Thyroid gland (tissue), 4 donors: ENCODE results near the gene RPL22L1. TPM values are rescaled to one million over a fixed set of nuclear protein-coding genes. Genes with fewer than 3 reads are reported as not detected.

Experiments
- DNase-seq, 2 donors: peaks; one replicate each; pipeline ENCODE4 v3.0.0-alpha.2; 2019
- H3K27ac ChIP-seq, 3 donors: fragments of 200-600 bp; sonication (generic); 1 replicate in 2 of 3; 2 replicates in 1 of 3; pipeline ENCODE4 v1.5.1; 2016 to 2019; ENCODE audit warnings: mild to moderate bottlenecking in 1 of 3, moderate library complexity in 1 of 3
- H3K27me3 ChIP-seq: fragments of 200-600 bp; sonication (generic); one replicate; pipeline ENCODE4 v1.5.1; 2019
- H3K36me3 ChIP-seq, 2 donors: fragments of 200-600 bp; sonication (generic); one replicate each; pipeline ENCODE4 v1.5.1; 2016 to 2019
- H3K4me1 ChIP-seq, 2 donors: fragments of 200-600 bp; sonication (generic); one replicate each; pipeline ENCODE4 v1.5.1; 2017 to 2019
- H3K4me3 ChIP-seq, 3 donors: fragments of 200-600 bp; sonication (generic); replicated peaks in 1 of 3; 1 replicate in 2 of 3; 2 replicates in 1 of 3; pipeline ENCODE4 v1.5.1; 2016; ENCODE audit warnings: mild to moderate bottlenecking in 1 of 3
- H3K9me3 ChIP-seq: fragments of 200-600 bp; sonication (generic); one replicate; pipeline ENCODE4 v1.5.1; 2017
- CTCF ChIP-seq, 6 experiments: fragments of 200-600 bp in 3 of 6; fragments of 450-650 bp in 3 of 6; sonication (generic) in 3 of 6; IDR thresholded peaks; one replicate each; pipeline ENCODE4 v1.5.1; 2016 to 2019; ENCODE audit warnings: antibody characterized with exemption in 6 of 6, mild to moderate bottlenecking in 2 of 6, inconsistent platforms in 1 of 6, moderate library complexity in 1 of 6
- POLR2A ChIP-seq, 2 donors: fragments of 450-650 bp; IDR thresholded peaks; one replicate each; pipeline ENCODE4 v1.6.1; 2017; ENCODE audit warnings: antibody characterized with exemption in 2 of 2, mild to moderate bottlenecking in 2 of 2, moderate library complexity in 1 of 2
- WGBS, 2 donors: methylation state at CpG; one replicate each; pipeline ENCODE4 v1.1.5; 2017; 5-methylcytosine and 5-hydroxymethylcytosine counted together
- intact Hi-C: fragments of 100-400 bp; cut with DNase I; formaldehyde crosslinking; loops from one replicate; pipeline ENCODE4 v1.15.1; 2023
- total RNA-seq, 4 donors: library from RNA; depleted of rRNA; stranded (reverse); fragments of >200 nt; gene quantifications; one replicate each; pipeline ENCODE4 v1.2.3, GENCODE V29; 2016

Gene RPL22L1
- total RNA-seq, 4 donors from 2014 or later = 29.9 to 142 (median 56.8) TPM

DNA sequence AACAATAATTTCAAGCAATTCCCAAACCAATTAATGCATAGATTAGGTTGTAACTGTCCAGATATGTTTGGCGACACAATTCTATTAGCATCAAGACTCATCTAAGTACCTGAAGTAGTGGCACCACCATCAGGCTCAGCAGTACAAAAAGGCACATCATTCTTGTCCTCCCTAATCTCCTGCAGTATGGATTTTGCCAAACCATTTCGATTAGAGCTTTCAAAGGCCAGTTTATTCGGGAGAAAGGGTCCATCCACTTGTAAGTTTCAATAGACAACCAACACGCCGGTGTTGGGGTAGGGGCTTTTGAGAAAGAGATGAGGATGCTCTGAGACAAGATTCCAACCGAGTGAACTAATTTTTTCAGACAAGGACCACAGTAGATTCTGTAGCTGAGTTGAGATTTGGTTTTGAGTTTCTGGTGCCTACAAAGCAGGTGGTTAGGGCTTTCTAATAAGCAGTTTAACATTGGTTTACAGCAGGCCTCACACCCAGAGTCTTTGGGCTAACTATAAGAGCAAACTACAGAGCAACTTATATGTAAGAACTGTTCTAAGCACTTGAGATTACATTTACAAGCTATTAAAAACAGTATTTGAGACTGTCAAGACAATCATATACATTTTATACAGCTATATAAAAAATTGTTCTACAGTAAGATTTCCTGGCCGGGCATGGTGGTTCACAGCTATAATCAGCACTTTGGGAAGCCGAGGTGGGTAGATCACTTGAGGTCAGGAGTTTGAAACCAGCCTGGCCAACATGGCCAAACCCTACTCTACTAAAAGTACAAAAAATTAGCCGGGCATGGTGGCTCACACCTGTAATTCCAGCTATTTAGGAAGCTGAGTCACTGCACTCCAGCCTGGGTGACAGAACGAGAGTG, 4.5 kb downstream of the RPL22L1 start:
- intact Hi-C loops = no loop called here
- Histone ChIP-seq H3K27ac (no peak overlapping the region), H3K9me3 (no peaks in the 10 kb centered on the region), H3K27me3 (no peaks in the 10 kb centered on the region), H3K36me3 (peaks cover 21 to 28% of the 10 kb centered on the region in 2 donors), H3K4me1 (peaks cover 7 to 10% of the 10 kb centered on the region in 2 donors), H3K4me3 (no peak overlapping the region)
- no peak for DNase-seq
- TF ChIP-seq CTCF (IDR thresholded peaks at IDR 0.05) (no peak), POLR2A (IDR thresholded peaks at IDR 0.05) (no peak)
- WGBS, 2 donors = 89% methylated on average over 10 of the region's 10 CpGs

- Histone ChIP-seq H3K27ac (no peak overlapping the region), H3K27me3 (no peaks in the 10 kb centered on the region), H3K4me1 (peaks cover 7 to 9% of the 10 kb centered on the region in 2 donors), H3K9me3 (no peaks in the 10 kb centered on the region), H3K4me3 (no peak overlapping the region), H3K36me3 (peaks cover 21 to 28% of the 10 kb centered on the region in 2 donors)
- no peak for TF ChIP-seq CTCF (IDR thresholded peaks at IDR 0.05)
- no peak for TF ChIP-seq POLR2A (IDR thresholded peaks at IDR 0.05)
- 83 to 90% methylated on average over 6 of the region's 6 CpGs for WGBS, 2 donors
- DNase-seq = no peak
- intact Hi-C loops = no loop called here
Measured at GRCh38 chr3:170864525-170865208, 5.3 kb downstream of the RPL22L1 start.

- H3K4me1 ChIP-seq = peaks cover 4 to 5% of the 10 kb centered on the region in 2 donors
- H3K27ac ChIP-seq = no peak overlapping the region
- intact Hi-C loops = no loop called here
- DNase-seq = no peak
- 85 to 87% methylated on average over 4 of the region's 4 CpGs for WGBS, 2 donors
- no peaks in the 10 kb centered on the region for H3K9me3 ChIP-seq
- no peak overlapping the region for H3K4me3 ChIP-seq
- no peaks in the 10 kb centered on the region for H3K27me3 ChIP-seq
- peaks cover 21 to 28% of the 10 kb centered on the region in 2 donors for H3K36me3 ChIP-seq
- TF ChIP-seq CTCF (IDR thresholded peaks at IDR 0.05) (no peak), POLR2A (IDR thresholded peaks at IDR 0.05) (no peak)
Measured at GRCh38 chr3:170863816-170864215, 6.2 kb downstream of the RPL22L1 start.

- no peaks in the 10 kb centered on the region for H3K9me3 ChIP-seq
- peaks cover 21 to 27% of the 10 kb centered on the region in 2 donors for H3K36me3 ChIP-seq
- H3K4me3 ChIP-seq = no peak overlapping the region
- intact Hi-C loops = no loop called here
- H3K4me1 ChIP-seq = no peaks in the 10 kb centered on the region
- no peak for DNase-seq
- TF ChIP-seq CTCF (IDR thresholded peaks at IDR 0.05) (no peak), POLR2A (IDR thresholded peaks at IDR 0.05) (no peak)
- 84 to 88% methylated on average over 10 of the region's 10 CpGs for WGBS, 2 donors
- no peak overlapping the region for H3K27ac ChIP-seq
- no peaks in the 10 kb centered on the region for H3K27me3 ChIP-seq
Measured at GRCh38 chr3:170862618-170863374, 7.2 kb downstream of the RPL22L1 start.
